Ishikawa (cell line): ENCODE measurements around the gene LRRC45.

Experiments used
- CEBPB ChIP-seq: IDR thresholded peaks from 2 replicates; pipeline ENCODE4 v1.6.1; 2012
- CREB1 ChIP-seq: IDR thresholded peaks from 2 replicates; pipeline ENCODE4 v1.6.1; 2012; ENCODE audit warnings: low read depth
- EGR1 ChIP-seq: IDR thresholded peaks from 2 replicates; pipeline ENCODE4 v1.6.1; 2012
- EP300 ChIP-seq: IDR thresholded peaks from 2 replicates; pipeline ENCODE4 v1.6.1; 2012; ENCODE audit warnings: borderline replicate concordance
- FOXM1 ChIP-seq: IDR thresholded peaks from 2 replicates; pipeline ENCODE4 v1.6.1; 2012; ENCODE audit warnings: low read depth, borderline replicate concordance
- MAX ChIP-seq: IDR thresholded peaks from 2 replicates; pipeline ENCODE4 v1.6.1; 2012
- NFIC ChIP-seq: IDR thresholded peaks from 2 replicates; pipeline ENCODE4 v1.6.1; 2012
- RAD21 ChIP-seq: IDR thresholded peaks from 2 replicates; pipeline ENCODE4 v1.6.1; 2012; ENCODE audit warnings: low read depth
- REST ChIP-seq: IDR thresholded peaks from 2 replicates; pipeline ENCODE4 v1.6.1; 2012; ENCODE audit warnings: low read depth, mild to moderate bottlenecking
- TAF1 ChIP-seq: IDR thresholded peaks from 2 replicates; pipeline ENCODE4 v1.6.1; 2012; ENCODE audit warnings: low read depth, mild to moderate bottlenecking
- TCF12 ChIP-seq: IDR thresholded peaks from 2 replicates; pipeline ENCODE4 v1.6.1; 2012; ENCODE audit warnings: low read depth
- TEAD4 ChIP-seq: IDR thresholded peaks from 2 replicates; pipeline ENCODE4 v1.6.1; 2012
- USF1 ChIP-seq: IDR thresholded peaks from 2 replicates; pipeline ENCODE4 v1.6.1; 2012
- YY1 ChIP-seq: IDR thresholded peaks from 2 replicates; pipeline ENCODE4 v1.6.1; 2012; ENCODE audit warnings: low read depth

- TF ChIP-seq RAD21 (no peak), NFIC (no peak), YY1 (no peak), USF1 (no peak), EP300 (no peak), TAF1 (no peak), EGR1 (no peak), REST (no peak), TCF12 (no peak), MAX (no peak), CEBPB (no peak), TEAD4 (no peak), CREB1 (no peak), FOXM1 (no peak)
Observed at GRCh38 chr17:82028246-82028645, 5.1 kb downstream of the LRRC45 start.
